Urinary bladder (tissue), 4 donors: ENCODE measurements around the gene TNFRSF1B. TPM values are rescaled to one million over a fixed set of nuclear protein-coding genes. Genes with fewer than 3 reads are reported as not detected.

Source experiments
- DNase-seq: peaks from one replicate; pipeline ENCODE4 v3.0.0-alpha.2; 2015; ENCODE audit errors: extremely low spot score
- H3K27ac ChIP-seq: one replicate; pipeline ENCODE4 v1.5.1; 2013; ENCODE audit warnings: low read depth, mild to moderate bottlenecking, moderate library complexity
- H3K36me3 ChIP-seq: one replicate; pipeline ENCODE4 v1.6.1; 2013; ENCODE audit warnings: mild to moderate bottlenecking, moderate library complexity; ENCODE audit not compliant: insufficient read depth
- H3K4me1 ChIP-seq: one replicate; pipeline ENCODE4 v1.6.1; 2013; ENCODE audit warnings: mild to moderate bottlenecking, moderate library complexity; ENCODE audit not compliant: insufficient read depth
- H3K4me3 ChIP-seq: one replicate; pipeline ENCODE4 v1.5.1; 2013; ENCODE audit warnings: low read depth, low read length
- WGBS: extraction: QIAGEN DNeasy Blood & Tissue Kit; methylation state at CpG from one replicate; pipeline ENCODE4 v1.1.7; 2013; 5-methylcytosine and 5-hydroxymethylcytosine counted together
- polyA plus RNA-seq: library from polyadenylated mRNA; stranded (reverse); fragments of 200-250 nt; gene quantifications from one replicate; pipeline ENCODE4 v1.2.3, GENCODE V29; 2013
- total RNA-seq: library from RNA; depleted of rRNA; stranded (reverse); fragments of >200 nt; gene quantifications from one replicate; pipeline ENCODE4 v1.2.3, GENCODE V29; 2014
- donor health status: healthy with polysubstance abuse.
- donor health status: healthy.

Gene TNFRSF1B
- total and polyA plus RNA-seq, 2 donors: 11.7 to 30.8 TPM

GRCh38 chr1:12135612-12136011, 31.2 kb upstream of the TNFRSF1B start:
- Histone ChIP-seq H3K4me1 (no peaks in the 10 kb centered on the region), H3K27ac (no peak overlapping the region), H3K4me3 (no peak overlapping the region), H3K36me3 (no peaks in the 10 kb centered on the region)
- 29% methylated on average over 6 of the region's 6 CpGs for WGBS
- DNase-seq: no peak

- no peak overlapping the region for H3K4me3 ChIP-seq
- no peaks in the 10 kb centered on the region for H3K36me3 ChIP-seq
- 82% methylated on average over 8 of the region's 8 CpGs for WGBS
- H3K4me1 ChIP-seq: no peaks in the 10 kb centered on the region
- no peak overlapping the region for H3K27ac ChIP-seq
- no peak for DNase-seq
These were observed 29.7 kb upstream of the TNFRSF1B start for GRCh38 chr1:12136916-12137610.

GRCh38 chr1:12138196-12139168, 28.3 kb upstream of the TNFRSF1B start:
- Histone ChIP-seq H3K4me1 (no peaks in the 10 kb centered on the region), H3K4me3 (no peak overlapping the region), H3K27ac (no peak overlapping the region), H3K36me3 (no peaks in the 10 kb centered on the region)
- 76% methylated on average over 31 of the region's 31 CpGs for WGBS
- no peak for DNase-seq

- WGBS: 90% methylated on average over 4 of the region's 4 CpGs
- DNase-seq: no peak
- H3K4me3 ChIP-seq: no peak overlapping the region
- no peaks in the 10 kb centered on the region for H3K4me1 ChIP-seq
- no peak overlapping the region for H3K27ac ChIP-seq
- no peaks in the 10 kb centered on the region for H3K36me3 ChIP-seq
These were observed 26.8 kb upstream of the TNFRSF1B start for GRCh38 chr1:12140016-12140415.

- H3K36me3 ChIP-seq: no peaks in the 10 kb centered on the region
- WGBS: 84% methylated on average over 12 of the region's 12 CpGs
- no peak overlapping the region for H3K4me3 ChIP-seq
- H3K27ac ChIP-seq: no peak overlapping the region
- no peaks in the 10 kb centered on the region for H3K4me1 ChIP-seq
- no peak for DNase-seq
These were observed 26.2 kb upstream of the TNFRSF1B start for GRCh38 chr1:12140515-12141162.

GRCh38 chr1:12141163-12141850, 25.5 kb upstream of the TNFRSF1B start:
- no peaks in the 10 kb centered on the region for H3K36me3 ChIP-seq

GRCh38 chr1:12142141-12142823, 24.5 kb upstream of the TNFRSF1B start:
- no peak overlapping the region for H3K27ac ChIP-seq
- whole genome bisulfite sequencing: 93% methylated on average over 18 of the region's 18 CpGs

More at GRCh38 chr1:12141163-12141850, 25.5 kb upstream of the TNFRSF1B start:
- 72% methylated on average over 21 of the region's 21 CpGs for WGBS
- DNase-seq: no peak
- Histone ChIP-seq H3K4me3 (no peak overlapping the region), H3K27ac (no peak overlapping the region), H3K4me1 (no peaks in the 10 kb centered on the region)

GRCh38 chr1:12142891-12143630, 23.7 kb upstream of the TNFRSF1B start:
- no peaks in the 10 kb centered on the region for H3K4me1 ChIP-seq
- H3K36me3 ChIP-seq: no peaks in the 10 kb centered on the region
- H3K27ac ChIP-seq: no peak overlapping the region
- DNase-seq: no peak
- no peak overlapping the region for H3K4me3 ChIP-seq
- WGBS: 84% methylated on average over 21 of the region's 21 CpGs

More at GRCh38 chr1:12142141-12142823, 24.5 kb upstream of the TNFRSF1B start:
- no peak for DNase-seq
- no peaks in the 10 kb centered on the region for H3K36me3 ChIP-seq
- H3K4me3 ChIP-seq: no peak overlapping the region
- no peaks in the 10 kb centered on the region for H3K4me1 ChIP-seq

- Histone ChIP-seq H3K36me3 (no peaks in the 10 kb centered on the region), H3K27ac (no peak overlapping the region), H3K4me1 (no peaks in the 10 kb centered on the region), H3K4me3 (no peak overlapping the region)
- no peak for DNase-seq
- whole genome bisulfite sequencing: 30% methylated on average over 17 of the region's 17 CpGs
These were observed 23.1 kb upstream of the TNFRSF1B start for GRCh38 chr1:12143631-12144155.

GRCh38 chr1:12144236-12144635, 22.6 kb upstream of the TNFRSF1B start:
- Histone ChIP-seq H3K4me3 (no peak overlapping the region), H3K36me3 (no peaks in the 10 kb centered on the region), H3K4me1 (no peaks in the 10 kb centered on the region), H3K27ac (no peak overlapping the region)
- 85% methylated on average over 8 of the region's 8 CpGs for WGBS
- DNase-seq: no peak

GRCh38 chr1:12144969-12145368, 21.8 kb upstream of the TNFRSF1B start:
- Histone ChIP-seq H3K4me3 (no peak overlapping the region), H3K36me3 (no peaks in the 10 kb centered on the region), H3K4me1 (no peaks in the 10 kb centered on the region), H3K27ac (no peak overlapping the region)
- 94% methylated on average over 4 of the region's 4 CpGs for WGBS
- DNase-seq: no peak
